MG63 (cell line): ENCODE data around the gene AKR7A2. TPM values are rescaled to one million over a fixed set of nuclear protein-coding genes. Genes with fewer than 3 reads are reported as not detected.
"Not testable (repeated sequence)": the region's sequence is repeated elsewhere in the genome, so short reads cannot be mapped to it uniquely, and the experiment has no call there.

Experiments
- DNase-seq: peaks from one replicate; pipeline ENCODE4 v3.0.0-alpha.2; 2020
- H3K27me3 ChIP-seq: fragments of 250-450 bp; sonication (Bioruptor Pico); 2 replicates; pipeline ENCODE4 v1.5.1; 2020; ENCODE audit warnings: mild to moderate bottlenecking, moderate library complexity
- H3K36me3 ChIP-seq: fragments of 250-450 bp; sonication (Bioruptor Pico); 2 replicates; pipeline ENCODE4 v1.5.1; 2020; ENCODE audit warnings: mild to moderate bottlenecking, moderate library complexity
- H3K4me3 ChIP-seq: fragments of 250-450 bp; sonication (Bioruptor Pico); 2 replicates; pipeline ENCODE4 v1.5.1; 2020; ENCODE audit warnings: mild to moderate bottlenecking, moderate library complexity
- H3K9me3 ChIP-seq: fragments of 250-450 bp; sonication (Bioruptor Pico); 2 replicates; pipeline ENCODE4 v1.5.1; 2020; ENCODE audit warnings: mild to moderate bottlenecking, moderate library complexity
- total RNA-seq: library from RNA; depleted of rRNA; stranded (reverse); fragments of >200 nt; shearing (Covaris generic); gene quantifications from 2 replicates; pipeline ENCODE4 v1.2.3, GENCODE V29; 2014; ENCODE audit warnings: low replicate concordance; rRNA removed

AKR7A2 gene
- total RNA-seq, 1 experiment from 2014 or later, result 83.3 TPM

DNA sequence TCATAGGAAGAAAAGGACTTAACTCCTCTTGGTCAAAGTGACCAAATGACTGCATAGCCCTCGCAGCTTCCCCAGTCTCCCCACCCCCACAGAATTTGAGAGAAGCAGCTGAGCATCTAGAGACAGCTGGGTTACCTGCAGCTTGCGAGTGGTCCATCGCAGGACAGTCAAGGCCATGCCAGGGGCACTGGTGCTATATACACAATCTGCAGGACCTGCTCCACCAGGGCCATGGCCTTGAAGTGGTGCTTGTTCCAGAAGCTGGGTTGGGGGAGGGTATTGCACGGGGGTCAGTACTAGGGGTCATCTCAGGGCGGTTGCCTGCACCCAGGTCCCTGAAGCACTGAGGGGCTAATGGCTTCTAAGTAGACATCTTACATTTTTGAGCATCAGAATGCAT, 49.9 kb downstream of the AKR7A2 start:
- no peak for DNase-seq
- peaks cover 36% of the 10 kb centered on the region for H3K36me3 ChIP-seq
- no peak overlapping the region for H3K4me3 ChIP-seq
- no peaks in the 10 kb centered on the region for H3K27me3 ChIP-seq
- H3K9me3 ChIP-seq, result no peaks in the 10 kb centered on the region

GRCh38 chr1:19260211-19261138, 51.5 kb downstream of the AKR7A2 start:
- Histone ChIP-seq H3K36me3 (peaks cover 51% of the 10 kb centered on the region), H3K9me3 (no peaks in the 10 kb centered on the region), H3K27me3 (no peaks in the 10 kb centered on the region), H3K4me3 (no peak overlapping the region)
- DNase-seq, result peak; percentile 60

DNA sequence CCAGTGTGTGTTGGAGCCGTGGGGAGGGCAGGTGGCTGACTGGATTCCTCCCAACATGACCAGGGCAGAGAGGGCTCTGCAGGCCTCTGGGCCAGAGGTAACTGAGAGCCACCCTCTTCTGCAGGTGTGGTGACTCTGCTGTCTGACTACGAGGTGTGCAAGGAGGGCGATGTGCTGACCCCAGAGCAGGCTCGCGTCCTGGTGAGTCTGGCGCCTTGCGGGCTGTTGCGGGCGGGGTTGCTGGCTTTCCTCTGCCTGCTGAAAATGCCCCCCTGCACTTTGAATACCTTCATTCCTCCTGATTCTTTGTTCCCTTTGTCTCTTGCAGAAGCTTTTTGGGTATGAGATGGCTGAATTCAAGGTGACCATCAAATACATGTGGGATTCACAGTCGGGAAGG, 53.6 kb downstream of the AKR7A2 start:
- H3K9me3 ChIP-seq, result no peaks in the 10 kb centered on the region
- DNase-seq, result no peak
- no peak overlapping the region for H3K4me3 ChIP-seq
- H3K27me3 ChIP-seq, result no peaks in the 10 kb centered on the region
- H3K36me3 ChIP-seq, result peaks cover 68% of the 10 kb centered on the region

- Histone ChIP-seq H3K9me3 (no peaks in the 10 kb centered on the region), H3K4me3 (no peak overlapping the region), H3K36me3 (peaks cover 74% of the 10 kb centered on the region), H3K27me3 (no peaks in the 10 kb centered on the region)
- no peak for DNase-seq
These were observed 54.6 kb downstream of the AKR7A2 start for GRCh38 chr1:19257178-19257914.

DNA sequence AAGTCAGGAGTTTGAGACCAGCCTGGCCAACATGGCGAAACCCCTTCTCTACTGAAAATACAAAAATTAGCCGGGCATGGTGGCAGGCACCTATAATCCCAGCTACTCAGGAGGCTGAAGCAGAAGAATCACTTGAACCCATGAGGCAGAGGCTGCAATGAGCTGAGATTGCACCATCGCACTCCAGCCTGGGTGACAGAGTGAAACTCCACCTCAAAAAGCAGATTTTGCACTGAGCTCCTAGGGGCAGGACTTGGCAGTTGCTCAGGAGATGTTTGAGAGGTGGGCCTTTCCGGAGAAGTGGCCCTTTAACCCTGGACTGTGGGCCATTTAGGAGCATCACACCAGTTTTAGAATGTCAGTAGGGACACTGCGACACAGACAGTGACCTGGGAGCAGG, 55.6 kb downstream of the AKR7A2 start:
- DNase-seq, H3K9me3 ChIP-seq, H3K27me3 ChIP-seq, H3K4me3 ChIP-seq: not testable (repeated sequence)
- peaks cover 71% of the 10 kb centered on the region for H3K36me3 ChIP-seq

DNA sequence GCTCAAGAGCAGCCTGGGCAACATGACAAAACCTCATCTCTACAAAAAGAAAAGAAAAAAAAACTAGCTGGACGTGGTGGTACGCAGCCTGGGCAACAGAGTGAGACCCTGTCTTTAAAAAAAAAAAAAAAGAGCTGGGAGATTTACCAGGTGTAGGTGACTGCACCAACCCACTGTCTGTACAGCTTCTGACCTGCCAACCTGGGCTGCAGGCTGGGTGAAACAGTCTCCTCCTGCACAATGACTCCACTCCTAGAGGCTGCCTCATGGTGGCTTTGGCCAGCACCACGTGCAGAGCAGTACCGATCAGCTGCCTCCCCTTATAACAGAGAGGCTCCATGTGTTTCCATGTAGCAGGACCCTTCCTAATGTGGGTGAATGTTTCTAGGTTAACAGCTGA, 56.7 kb downstream of the AKR7A2 start:
- H3K4me3 ChIP-seq, result no peak overlapping the region
- H3K36me3 ChIP-seq, result peaks cover 70% of the 10 kb centered on the region
- DNase-seq, result no peak
- no peaks in the 10 kb centered on the region for H3K27me3 ChIP-seq
- no peaks in the 10 kb centered on the region for H3K9me3 ChIP-seq

DNA sequence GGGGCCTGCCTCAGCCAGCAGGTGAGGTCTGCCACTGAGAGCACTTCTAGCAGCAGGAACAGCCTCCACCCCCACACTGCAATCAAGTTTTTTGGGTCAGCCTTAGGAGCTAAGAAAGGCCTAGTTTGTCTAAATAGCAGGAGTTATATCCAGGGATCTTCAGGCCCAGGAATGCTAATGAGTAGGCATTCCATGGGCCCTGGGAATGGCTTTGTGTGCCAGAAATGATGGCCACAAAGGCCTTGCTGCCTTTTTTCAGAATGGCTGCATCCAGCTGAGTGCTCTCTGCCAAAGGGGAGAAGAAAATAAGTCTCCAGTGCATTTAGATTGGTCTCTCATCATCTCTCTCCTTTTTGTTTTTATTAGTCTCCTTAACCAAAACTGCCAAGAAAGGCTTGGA, 57.5 kb downstream of the AKR7A2 start:
- no peak overlapping the region for H3K4me3 ChIP-seq
- no peaks in the 10 kb centered on the region for H3K27me3 ChIP-seq
- H3K9me3 ChIP-seq, result no peaks in the 10 kb centered on the region
- H3K36me3 ChIP-seq, result peaks cover 63% of the 10 kb centered on the region
- DNase-seq, result no peak

Other genes starting within 250 kb of the AKR7A2 start
- 35.0 and 47.0 TPM in 2 replicates for gene UBR4, start 101.9 kb downstream of the AKR7A2 start, total RNA-seq
- 43.8 and 49.6 TPM in 2 replicates for gene EMC1, start 60.6 kb downstream of the AKR7A2 start, total RNA-seq
- gene MRTO4, start 60.3 kb downstream of the AKR7A2 start, total RNA-seq, result 97.4 and 130 TPM in 2 replicates
- 0.95 TPM in 1 of 2 replicates, not detected in the other for gene AKR7A3, start 23.4 kb downstream of the AKR7A2 start, total RNA-seq
- gene SLC66A1, start 182 bp upstream of the AKR7A2 start, total RNA-seq, result 15.9 and 19.9 TPM in 2 replicates
- gene CAPZB, start 173.4 kb upstream of the AKR7A2 start, total RNA-seq, result 316 and 357 TPM in 2 replicates